ENCODE results near the gene MEGF11.

MEGF11 gene

DNA sequence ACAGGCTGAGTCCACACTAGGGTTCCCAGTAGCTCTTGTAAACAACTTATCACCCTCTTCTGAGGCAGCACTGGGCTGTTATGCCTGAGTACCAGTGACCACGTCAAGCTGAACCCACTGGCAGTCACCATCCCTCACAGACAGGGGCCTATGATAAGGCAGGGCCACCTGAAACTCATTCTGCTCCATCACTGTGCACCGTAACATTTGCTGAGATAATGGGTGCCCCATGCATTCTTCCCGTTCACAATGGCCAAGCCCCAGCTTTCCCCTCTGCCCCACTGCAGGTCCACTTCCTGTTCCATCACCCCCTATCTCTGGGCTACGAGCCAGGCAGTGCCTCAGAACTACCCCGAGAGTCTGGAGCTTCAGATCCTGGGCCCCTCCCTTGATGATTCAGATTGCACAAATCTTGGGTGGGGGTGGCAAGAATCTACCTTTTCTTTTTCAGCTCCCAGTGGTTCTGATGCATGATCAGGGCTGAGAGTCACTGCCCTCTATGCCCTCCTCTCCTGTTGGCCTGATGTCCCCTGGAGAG lies 226.2 kb downstream of the MEGF11 start:
- TF ChIP-seq POLR2AphosphoS5 (IDR thresholded peaks at IDR 0.05; ENCODE audit: low read depth) (no peak), GABPA (IDR thresholded peaks at IDR 0.05; ENCODE audit: low read depth) (no peak), SPI1 (IDR thresholded peaks at IDR 0.05; ENCODE audit: borderline replicate concordance, low read depth) (no peak)
- TF ChIP-seq, protein P1, sequence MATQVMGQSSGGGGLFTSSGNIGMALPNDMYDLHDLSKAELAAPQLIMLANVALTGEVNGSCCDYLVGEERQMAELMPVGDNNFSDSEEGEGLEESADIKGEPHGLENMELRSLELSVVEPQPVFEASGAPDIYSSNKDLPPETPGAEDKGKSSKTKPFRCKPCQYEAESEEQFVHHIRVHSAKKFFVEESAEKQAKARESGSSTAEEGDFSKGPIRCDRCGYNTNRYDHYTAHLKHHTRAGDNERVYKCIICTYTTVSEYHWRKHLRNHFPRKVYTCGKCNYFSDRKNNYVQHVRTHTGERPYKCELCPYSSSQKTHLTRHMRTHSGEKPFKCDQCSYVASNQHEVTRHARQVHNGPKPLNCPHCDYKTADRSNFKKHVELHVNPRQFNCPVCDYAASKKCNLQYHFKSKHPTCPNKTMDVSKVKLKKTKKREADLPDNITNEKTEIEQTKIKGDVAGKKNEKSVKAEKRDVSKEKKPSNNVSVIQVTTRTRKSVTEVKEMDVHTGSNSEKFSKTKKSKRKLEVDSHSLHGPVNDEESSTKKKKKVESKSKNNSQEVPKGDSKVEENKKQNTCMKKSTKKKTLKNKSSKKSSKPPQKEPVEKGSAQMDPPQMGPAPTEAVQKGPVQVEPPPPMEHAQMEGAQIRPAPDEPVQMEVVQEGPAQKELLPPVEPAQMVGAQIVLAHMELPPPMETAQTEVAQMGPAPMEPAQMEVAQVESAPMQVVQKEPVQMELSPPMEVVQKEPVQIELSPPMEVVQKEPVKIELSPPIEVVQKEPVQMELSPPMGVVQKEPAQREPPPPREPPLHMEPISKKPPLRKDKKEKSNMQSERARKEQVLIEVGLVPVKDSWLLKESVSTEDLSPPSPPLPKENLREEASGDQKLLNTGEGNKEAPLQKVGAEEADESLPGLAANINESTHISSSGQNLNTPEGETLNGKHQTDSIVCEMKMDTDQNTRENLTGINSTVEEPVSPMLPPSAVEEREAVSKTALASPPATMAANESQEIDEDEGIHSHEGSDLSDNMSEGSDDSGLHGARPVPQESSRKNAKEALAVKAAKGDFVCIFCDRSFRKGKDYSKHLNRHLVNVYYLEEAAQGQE (IDR thresholded peaks at IDR 0.05; ENCODE audit: insufficient replicate concordance, low read depth), result no peak
- TF ChIP-seq, protein P2, sequence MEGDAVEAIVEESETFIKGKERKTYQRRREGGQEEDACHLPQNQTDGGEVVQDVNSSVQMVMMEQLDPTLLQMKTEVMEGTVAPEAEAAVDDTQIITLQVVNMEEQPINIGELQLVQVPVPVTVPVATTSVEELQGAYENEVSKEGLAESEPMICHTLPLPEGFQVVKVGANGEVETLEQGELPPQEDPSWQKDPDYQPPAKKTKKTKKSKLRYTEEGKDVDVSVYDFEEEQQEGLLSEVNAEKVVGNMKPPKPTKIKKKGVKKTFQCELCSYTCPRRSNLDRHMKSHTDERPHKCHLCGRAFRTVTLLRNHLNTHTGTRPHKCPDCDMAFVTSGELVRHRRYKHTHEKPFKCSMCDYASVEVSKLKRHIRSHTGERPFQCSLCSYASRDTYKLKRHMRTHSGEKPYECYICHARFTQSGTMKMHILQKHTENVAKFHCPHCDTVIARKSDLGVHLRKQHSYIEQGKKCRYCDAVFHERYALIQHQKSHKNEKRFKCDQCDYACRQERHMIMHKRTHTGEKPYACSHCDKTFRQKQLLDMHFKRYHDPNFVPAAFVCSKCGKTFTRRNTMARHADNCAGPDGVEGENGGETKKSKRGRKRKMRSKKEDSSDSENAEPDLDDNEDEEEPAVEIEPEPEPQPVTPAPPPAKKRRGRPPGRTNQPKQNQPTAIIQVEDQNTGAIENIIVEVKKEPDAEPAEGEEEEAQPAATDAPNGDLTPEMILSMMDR (IDR thresholded peaks at IDR 0.05; ENCODE audit: insufficient read depth, low read length), result no peak
- Histone ChIP-seq H3K4me3 (replicated peaks; ENCODE audit: insufficient read depth, low read length) (no peak overlapping the region), H3K27ac (replicated peaks) (no peak overlapping the region), H3K27me3 (ENCODE audit: insufficient read depth, poor library complexity, severe bottlenecking) (peaks cover 8% of the 10 kb centered on the region)
- no peak for DNase-seq (ENCODE audit: low read depth in 1 of 2, low spot score in 1 of 2)

DNA sequence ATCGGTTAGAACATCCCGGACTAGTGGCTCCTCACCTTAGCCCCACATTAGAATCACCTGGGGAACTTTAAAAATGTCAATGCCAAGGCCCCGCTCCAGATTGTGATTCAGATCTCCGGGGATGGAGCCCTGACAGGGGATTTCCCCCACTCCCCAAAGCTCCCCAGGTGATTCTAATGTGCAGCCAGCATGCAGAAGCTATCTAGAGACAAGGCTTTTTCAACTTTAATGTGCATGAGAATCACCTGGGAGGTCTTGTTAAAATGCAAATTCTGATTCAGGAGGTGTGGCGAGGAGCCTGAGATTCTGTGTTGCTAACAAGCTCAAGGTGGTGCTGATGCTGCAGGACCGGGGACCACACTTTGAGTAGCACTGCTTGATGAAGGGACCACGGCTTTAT lies 227.6 kb downstream of the MEGF11 start:
- H3K27ac ChIP-seq (replicated peaks), result no peak overlapping the region
- DNase-seq (ENCODE audit: low read depth in 1 of 2, low spot score in 1 of 2), result no peak
- H3K27me3 ChIP-seq (ENCODE audit: insufficient read depth, poor library complexity, severe bottlenecking), result peaks cover 8% of the 10 kb centered on the region
- H3K4me3 ChIP-seq (replicated peaks; ENCODE audit: insufficient read depth, low read length), result no peak overlapping the region
- TF ChIP-seq, protein P1 (IDR thresholded peaks at IDR 0.05; ENCODE audit: insufficient replicate concordance, low read depth), result no peak
- TF ChIP-seq GABPA (IDR thresholded peaks at IDR 0.05; ENCODE audit: low read depth) (no peak), POLR2AphosphoS5 (IDR thresholded peaks at IDR 0.05; ENCODE audit: low read depth) (no peak), SPI1 (IDR thresholded peaks at IDR 0.05; ENCODE audit: borderline replicate concordance, low read depth) (no peak)
- TF ChIP-seq, protein P2 (IDR thresholded peaks at IDR 0.05; ENCODE audit: insufficient read depth, low read length), result no peak

DNA sequence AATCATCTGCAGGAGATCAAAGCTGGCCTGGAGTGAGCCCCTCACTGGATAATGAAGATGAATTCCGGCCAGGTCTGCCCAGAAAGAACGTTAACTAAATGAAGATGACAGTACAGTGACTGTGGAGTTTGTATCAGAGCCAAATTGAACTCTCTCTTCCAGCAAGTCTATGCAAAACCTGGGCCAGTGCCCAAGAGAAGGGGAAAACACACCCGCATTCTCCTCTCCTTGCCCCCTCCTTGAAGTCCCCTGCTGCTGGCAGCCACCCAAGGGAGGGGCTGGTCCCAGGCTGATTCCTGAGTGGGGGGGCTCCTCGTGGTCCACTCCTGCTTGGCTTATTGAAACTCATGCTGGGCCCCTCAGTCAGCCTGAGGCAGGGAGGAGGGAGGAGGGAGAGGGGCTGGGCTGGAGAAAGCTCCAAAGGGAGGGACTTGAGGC lies 228.5 kb downstream of the MEGF11 start:
- TF ChIP-seq, protein P1 (IDR thresholded peaks at IDR 0.05; ENCODE audit: insufficient replicate concordance, low read depth), result no peak
- no peak for TF ChIP-seq POLR2AphosphoS5 (IDR thresholded peaks at IDR 0.05; ENCODE audit: low read depth)
- no peak for TF ChIP-seq GABPA (IDR thresholded peaks at IDR 0.05; ENCODE audit: low read depth)
- TF ChIP-seq, protein P2 (IDR thresholded peaks at IDR 0.05; ENCODE audit: insufficient read depth, low read length), result no peak
- TF ChIP-seq SPI1 (IDR thresholded peaks at IDR 0.05; ENCODE audit: borderline replicate concordance, low read depth), result no peak
- no peak overlapping the region for H3K27ac ChIP-seq (replicated peaks)
- no peak for DNase-seq (ENCODE audit: low read depth in 1 of 2, low spot score in 1 of 2)
- H3K27me3 ChIP-seq (ENCODE audit: insufficient read depth, poor library complexity, severe bottlenecking), result peaks cover 8% of the 10 kb centered on the region
- no peak overlapping the region for H3K4me3 ChIP-seq (replicated peaks; ENCODE audit: insufficient read depth, low read length)
